HG03066 (cell line): ENCODE measurements around the gene PRRT1.

Experiments used
- ATAC-seq: cut with Tn5 transposase; IDR thresholded peaks from one replicate; pipeline ENCODE4 v1.9.1; 2021; ENCODE audit warnings: low read depth; ENCODE audit not compliant: unreplicated experiment

Gene PRRT1

GRCh38 chr6:32127717-32128592, 23.8 kb downstream of the PRRT1 start, which contains the start of gene ATF6B:
Gene ATF6B (minus strand): TSS chr6:32128246. CDS start chr6:32128207, 39 bp downstream.
- peak; percentile 81 for ATAC-seq

DNA sequence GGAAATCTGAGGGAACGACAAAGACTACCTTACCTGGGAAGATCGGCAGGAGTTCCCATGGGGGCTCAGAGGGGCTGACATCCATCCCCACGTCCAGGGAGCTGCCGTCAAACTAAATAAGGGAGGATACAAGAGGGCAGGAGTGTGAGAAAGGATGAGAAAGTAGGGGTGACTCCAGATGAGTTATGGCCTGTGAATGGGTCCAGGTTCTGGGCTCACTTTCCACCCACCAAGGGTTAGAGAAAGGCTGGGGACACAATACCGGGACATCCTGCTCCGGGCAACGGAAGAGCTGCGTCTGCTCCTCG, 24.4 kb downstream of the PRRT1 start:
- no peak for ATAC-seq

GRCh38 chr6:32126880-32127279, 24.9 kb downstream of the PRRT1 start:
- ATAC-seq, result no peak

DNA sequence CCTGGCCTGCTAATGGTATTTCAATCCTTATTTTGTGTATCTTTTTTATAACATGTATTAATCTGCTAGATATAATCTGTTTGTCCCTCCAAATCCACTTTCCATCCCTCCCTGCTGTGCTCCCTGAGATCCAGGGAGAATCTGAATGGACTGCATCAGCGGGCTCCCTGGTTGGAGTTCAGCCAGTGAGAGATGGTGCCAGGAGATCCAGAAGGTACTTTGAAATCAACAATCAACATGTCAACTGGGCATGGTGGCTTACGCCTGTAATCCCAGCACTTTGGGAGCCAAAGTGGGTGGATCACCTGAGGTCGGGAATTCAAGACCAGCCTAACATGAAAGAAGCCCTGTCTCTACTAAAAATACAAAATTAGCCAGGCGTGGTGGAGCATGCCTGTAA, 28.1 kb downstream of the PRRT1 start:
- no peak for ATAC-seq

GRCh38 chr6:32120573-32121059, 31.1 kb downstream of the PRRT1 start:
- ATAC-seq, result no peak

- no peak for ATAC-seq
These were observed 32.7 kb downstream of the PRRT1 start for GRCh38 chr6:32118782-32119628.

GRCh38 chr6:32117461-32117860, 34.3 kb downstream of the PRRT1 start:
- ATAC-seq, result no peak

DNA sequence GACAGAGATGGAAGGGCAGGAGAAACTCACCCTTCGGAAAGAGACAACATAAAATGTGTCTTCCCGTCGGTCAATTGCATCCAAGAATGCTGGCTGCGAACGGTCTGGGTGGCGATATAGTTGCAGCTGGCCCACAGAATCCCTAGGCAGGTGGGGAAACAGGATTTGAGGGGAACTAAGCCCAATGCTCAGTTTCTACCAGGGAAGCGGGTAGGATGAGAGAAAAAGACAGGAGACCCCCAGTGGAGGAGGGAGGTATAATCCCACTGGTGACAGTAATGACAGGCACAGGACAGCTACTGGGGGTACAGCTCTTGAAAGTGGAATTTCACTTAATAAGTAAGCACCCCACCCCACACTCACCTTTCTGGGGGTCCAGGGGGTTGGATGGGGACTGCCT, 35.1 kb downstream of the PRRT1 start:
- no peak for ATAC-seq

DNA sequence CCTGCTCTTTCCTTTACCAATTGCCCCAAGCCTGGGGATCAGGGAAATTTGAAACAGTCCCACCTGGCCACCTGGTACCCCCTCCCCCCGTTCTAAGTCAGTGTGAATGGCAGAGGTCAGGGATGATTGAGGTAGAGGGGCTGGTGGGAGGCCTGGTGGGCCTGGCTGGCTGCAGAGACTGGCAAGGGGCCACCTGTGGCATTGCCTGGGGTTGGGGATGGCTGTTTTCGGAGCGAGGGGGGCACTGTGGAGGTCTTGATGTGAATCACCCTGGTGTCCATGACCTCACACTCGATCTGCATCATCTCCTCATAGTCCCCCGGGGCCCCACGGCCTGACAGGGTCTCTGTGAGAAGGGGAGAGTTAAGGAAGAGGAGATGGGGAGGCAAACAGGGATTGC, 36.1 kb downstream of the PRRT1 start:
- no peak for ATAC-seq

DNA sequence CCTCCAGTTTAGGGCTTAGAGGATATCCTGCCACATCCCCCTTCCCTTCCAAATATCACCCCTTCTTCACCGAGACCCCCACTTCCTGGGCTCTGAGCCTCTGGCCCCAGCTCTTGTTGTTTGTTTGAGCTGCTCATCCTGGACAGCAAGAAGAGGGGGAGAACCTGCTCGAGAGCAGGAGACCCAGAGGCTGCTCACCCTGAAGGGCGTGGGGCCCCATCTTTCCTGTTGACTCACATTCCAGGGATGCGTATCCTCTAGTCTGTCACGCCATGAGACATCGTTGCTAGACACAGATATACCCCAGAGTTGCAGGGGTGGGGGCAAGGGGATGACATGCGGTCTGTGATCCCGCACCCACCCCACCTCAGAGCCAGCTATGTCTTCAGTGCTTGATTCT, 36.9 kb downstream of the PRRT1 start:
- ATAC-seq, result no peak

GRCh38 chr6:32113386-32114352, 38.1 kb downstream of the PRRT1 start:
- no peak for ATAC-seq

- ATAC-seq, result no peak
These were observed 39.2 kb downstream of the PRRT1 start for GRCh38 chr6:32112431-32112980.

GRCh38 chr6:32111424-32112066, 40.2 kb downstream of the PRRT1 start:
- no peak for ATAC-seq

DNA sequence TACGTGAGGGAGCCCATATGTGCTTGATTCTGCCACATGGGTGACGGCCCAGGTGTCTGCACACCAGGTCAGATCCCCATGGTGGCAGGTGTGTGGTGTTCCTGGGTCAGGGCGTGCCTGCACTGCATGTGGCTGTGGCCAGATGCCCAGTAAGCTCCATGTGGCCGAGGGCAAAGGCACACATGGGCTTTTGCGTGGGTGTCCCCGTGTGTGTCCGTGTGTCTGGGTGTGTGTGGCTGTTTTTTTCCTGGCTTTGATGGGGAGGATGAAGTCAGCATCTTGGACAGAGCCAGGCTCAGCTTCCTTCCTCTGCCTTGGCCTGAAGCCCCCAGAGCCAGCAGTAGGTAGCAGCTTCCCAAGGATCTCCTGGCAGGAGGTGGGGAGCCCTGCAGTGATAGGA, 41.1 kb downstream of the PRRT1 start:
- ATAC-seq, result no peak

DNA sequence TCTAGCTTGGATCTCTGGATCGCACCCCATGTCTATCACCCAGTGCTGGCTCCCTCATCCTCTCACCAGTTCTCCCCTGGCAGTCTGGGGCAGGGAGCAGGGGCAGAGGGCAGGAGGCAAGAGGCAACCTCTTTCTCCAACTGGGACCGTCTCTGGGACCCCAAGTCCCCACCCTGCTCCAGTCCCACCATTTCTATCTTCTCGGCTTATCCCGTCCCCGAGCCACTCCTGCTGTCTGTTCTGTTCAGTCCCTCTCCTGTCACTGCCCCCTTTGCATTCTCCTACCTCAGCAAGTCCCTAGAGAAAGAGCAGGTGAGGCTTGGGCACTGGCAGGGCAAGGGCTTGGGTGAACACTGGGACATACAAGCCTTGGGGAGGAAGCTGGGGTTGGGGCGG, 42.0 kb downstream of the PRRT1 start:
- ATAC-seq, result no peak

DNA sequence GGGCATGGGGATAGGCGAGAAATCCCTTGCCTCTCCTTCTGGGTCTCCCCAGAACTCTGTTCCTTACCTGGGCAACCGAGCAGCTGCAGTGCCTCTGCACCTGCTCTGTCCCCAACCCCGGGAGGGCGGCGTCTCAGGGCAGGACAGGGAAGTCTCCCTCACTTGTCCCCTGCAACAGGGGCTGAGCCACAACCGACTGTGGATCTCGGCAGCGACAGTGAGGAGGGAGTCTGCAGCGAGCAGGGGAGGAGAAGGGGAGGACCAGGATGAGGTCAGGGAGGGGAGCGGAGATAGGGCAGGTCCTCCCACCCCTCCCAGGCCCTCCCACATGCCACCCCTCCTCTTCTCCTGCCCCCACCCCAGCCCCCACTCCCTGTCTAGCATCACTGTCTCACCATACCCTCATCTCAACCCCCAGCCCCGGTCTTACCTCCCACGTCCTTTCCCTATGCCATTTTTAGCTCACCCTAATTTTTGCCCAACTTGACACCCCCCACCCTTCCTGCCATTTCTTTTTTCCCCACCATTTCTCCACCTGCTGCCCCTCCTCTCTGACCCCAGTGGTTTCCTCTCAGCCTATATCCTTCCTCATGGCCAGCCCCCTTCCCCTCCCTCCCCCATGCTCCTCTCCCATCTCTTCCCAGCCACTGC, 42.5 kb downstream of the PRRT1 start, which contains the start of gene TNXB:
Gene TNXB (minus strand): TSS at position 225 of the 651 bp plus-strand sequence. CDS start 11,140 bp downstream, outside the sequence.
- ATAC-seq, result no peak

GRCh38 chr6:32108727-32109113, 43.0 kb downstream of the PRRT1 start:
- ATAC-seq, result no peak

DNA sequence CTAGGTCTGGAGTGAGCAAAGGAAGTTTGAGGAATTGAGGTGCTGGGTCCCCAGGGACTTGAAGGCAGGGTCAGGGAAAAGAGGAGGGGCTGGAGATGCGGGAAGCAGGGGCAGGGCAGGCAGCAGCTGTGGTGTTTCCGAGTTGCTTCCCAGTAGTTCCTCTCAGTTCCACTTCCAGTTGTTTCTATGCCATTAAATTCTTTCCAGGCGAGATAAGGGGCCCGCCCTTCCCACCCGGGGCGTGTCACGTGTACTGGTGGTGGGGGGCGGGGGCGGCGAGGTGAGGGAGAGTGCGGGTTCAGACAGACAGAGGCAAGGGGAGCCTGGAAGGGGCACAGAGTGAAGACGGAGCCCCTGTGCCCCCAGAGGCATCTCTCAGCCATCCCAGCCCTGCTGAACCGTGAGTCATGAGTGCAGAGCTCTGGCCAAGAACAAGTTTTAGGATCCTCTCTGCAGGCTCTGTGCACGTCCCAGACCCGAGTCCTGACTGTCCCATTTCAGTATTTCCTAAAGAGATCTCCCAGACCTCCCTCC, 43.6 kb downstream of the PRRT1 start:
- ATAC-seq, result no peak

DNA sequence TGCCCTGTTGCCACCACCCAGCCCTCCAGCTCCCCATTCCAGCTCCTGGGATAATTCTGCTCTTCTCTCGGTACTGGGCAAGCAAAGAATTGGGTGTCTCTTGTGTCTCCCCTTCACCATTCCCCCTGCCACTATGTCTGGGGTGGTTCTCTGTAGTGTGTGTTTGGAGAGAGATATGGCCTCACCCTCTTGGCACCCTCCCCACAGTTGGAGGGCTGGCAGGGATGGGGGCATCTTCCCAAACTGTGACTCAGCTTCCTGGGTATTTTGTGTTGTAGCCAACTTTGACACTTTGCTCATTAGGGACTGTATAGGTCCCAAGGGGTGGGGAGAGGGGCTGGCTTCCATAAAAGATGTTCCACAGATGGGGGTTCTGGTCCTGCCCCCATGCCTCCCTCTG, 44.3 kb downstream of the PRRT1 start:
- no peak for ATAC-seq
